Adipocyte (in vitro differentiated cells): ENCODE measurements around the gene NUP107.

Experiments used
- DNase-seq: peaks from one replicate; pipeline ENCODE4 v3.0.0-alpha.2; 2015; ENCODE audit warnings: low read depth
- H3K27me3 ChIP-seq: replicated peaks from 2 replicates; pipeline ENCODE4 v1.7.0; 2013; ENCODE audit warnings: mild to moderate bottlenecking, low read length, moderate library complexity; ENCODE audit not compliant: control insufficient read depth, insufficient read depth
- H3K36me3 ChIP-seq: 2 replicates; pipeline ENCODE4 v1.7.0; 2013; ENCODE audit warnings: low read length, mild to moderate bottlenecking, moderate library complexity; ENCODE audit not compliant: control insufficient read depth, insufficient read depth, severe bottlenecking
- H3K4me1 ChIP-seq: 2 replicates; pipeline ENCODE4 v1.7.0; 2013; ENCODE audit warnings: mild to moderate bottlenecking, low read length, moderate library complexity; ENCODE audit not compliant: control insufficient read depth, insufficient read depth
- H3K4me3 ChIP-seq: 2 replicates; pipeline ENCODE4 v1.7.0; 2013; ENCODE audit warnings: mild to moderate bottlenecking, low read length, moderate library complexity
- H3K9ac ChIP-seq: 2 replicates; pipeline ENCODE4 v1.7.0; 2013; ENCODE audit warnings: mild to moderate bottlenecking, low read length, moderate library complexity
- H3K9me3 ChIP-seq: 2 replicates; pipeline ENCODE4 v1.7.0; 2013; ENCODE audit warnings: mild to moderate bottlenecking, low read length, moderate library complexity; ENCODE audit not compliant: control insufficient read depth

NUP107 gene

DNA sequence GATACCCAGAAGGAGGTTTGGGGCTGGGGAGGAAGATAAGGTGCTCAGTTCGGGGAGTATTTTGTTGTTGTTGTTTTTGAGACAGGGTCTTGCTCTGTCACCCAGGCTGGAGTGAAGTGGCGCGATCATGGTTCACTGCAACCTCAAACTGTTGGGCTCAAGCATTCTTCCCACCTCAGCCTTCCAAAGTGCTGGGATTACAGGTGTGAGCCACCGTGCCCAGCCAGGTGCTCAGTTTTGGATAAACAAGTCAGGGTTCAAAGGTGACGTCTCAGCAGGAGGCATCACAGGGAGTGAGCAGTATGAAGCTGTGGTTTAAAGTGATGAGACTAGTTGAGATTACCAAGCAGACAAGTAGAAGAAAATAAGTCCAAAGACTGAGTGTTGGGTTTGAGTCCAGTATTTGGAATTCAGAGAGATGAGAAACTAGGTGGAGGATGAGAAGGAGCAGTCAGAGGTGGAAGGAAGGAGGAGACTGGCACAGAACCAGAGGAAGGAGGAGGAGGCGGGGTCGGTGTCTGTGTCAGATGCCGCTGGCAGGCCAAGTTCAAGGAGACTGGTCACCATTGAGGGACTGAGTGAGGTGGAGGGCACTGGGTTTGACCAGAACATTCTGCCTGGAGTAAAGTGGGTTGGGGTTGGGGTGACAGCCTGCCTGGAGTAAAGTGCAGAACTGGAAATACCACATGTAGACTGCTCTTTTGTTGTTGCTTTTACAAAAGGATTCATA is 75.3 kb downstream of the NUP107 start:
- no peak overlapping the region for H3K4me3 ChIP-seq
- H3K9ac ChIP-seq, result no peak overlapping the region
- H3K36me3 ChIP-seq, result peaks cover 37% of the 10 kb centered on the region
- peaks cover 5% of the 10 kb centered on the region for H3K4me1 ChIP-seq
- DNase-seq, result no peak
- no peaks in the 10 kb centered on the region for H3K9me3 ChIP-seq
- H3K27me3 ChIP-seq, result no peaks in the 10 kb centered on the region

DNA sequence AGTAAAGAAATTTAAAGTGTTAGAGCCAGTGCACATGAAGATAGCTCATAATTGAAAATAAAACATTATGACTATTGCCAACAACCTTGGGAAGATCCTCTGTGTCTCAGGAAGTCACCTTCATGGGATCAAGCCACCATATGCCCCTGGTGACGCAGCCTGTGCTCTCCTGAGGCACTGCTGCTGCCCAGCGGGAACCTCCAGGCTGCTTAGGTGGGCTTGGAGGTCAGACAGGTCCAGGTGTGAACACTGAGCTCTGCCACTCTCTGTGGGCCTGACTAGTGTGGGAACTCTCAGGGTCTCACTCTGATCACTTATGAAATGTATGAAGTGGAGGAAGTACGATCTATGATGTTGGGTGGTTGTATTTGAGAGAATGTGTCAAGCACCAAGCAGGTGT is 75.9 kb downstream of the NUP107 start:
- Histone ChIP-seq H3K4me3 (no peak overlapping the region), H3K9me3 (no peaks in the 10 kb centered on the region), H3K27me3 (no peaks in the 10 kb centered on the region), H3K4me1 (peaks cover 5% of the 10 kb centered on the region), H3K36me3 (peaks cover 37% of the 10 kb centered on the region), H3K9ac (no peak overlapping the region)
- no peak for DNase-seq

DNA sequence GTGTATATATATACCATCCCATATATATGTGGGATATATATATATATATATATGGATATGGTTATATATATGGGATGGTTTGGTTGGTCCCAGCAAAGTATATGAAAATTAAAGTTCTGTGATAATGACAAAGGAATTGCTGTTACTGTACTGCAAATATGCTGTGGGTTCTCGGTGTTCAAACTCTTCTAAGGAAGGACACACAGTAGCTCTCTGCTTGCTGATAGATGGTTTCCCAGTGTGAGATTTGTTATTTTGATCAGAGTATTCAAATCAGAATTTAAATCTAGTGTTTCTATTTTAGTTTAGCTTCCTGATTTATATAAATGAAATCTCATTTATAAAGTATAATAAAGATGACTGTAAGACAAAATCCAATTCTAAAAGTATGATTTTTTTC is 78.9 kb downstream of the NUP107 start:
- Histone ChIP-seq H3K36me3 (peaks cover 22% of the 10 kb centered on the region), H3K27me3 (no peaks in the 10 kb centered on the region), H3K4me1 (no peaks in the 10 kb centered on the region), H3K9me3 (no peaks in the 10 kb centered on the region), H3K9ac (no peak overlapping the region), H3K4me3 (no peak overlapping the region)
- DNase-seq, result no peak

DNA sequence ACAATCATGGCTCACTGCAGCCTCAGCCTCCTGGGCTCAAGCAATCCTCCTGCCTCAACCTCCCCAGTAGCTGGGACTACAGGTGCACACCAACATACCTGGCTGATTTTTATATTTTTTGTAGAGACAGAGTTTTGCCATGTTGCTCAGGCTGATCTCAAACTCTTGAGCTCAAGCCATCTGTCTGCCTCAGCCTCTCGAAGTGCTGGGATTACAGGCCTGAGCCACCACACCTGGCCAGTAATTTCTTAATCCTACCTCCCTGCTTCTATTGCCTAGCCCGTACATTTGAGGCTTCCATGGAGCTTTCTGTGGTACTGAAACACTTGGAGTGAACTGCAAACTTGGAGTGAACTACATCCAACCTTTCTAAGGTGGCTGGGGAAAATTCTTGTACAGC is 79.9 kb downstream of the NUP107 start:
- Histone ChIP-seq H3K9ac (no peak overlapping the region), H3K27me3 (no peaks in the 10 kb centered on the region), H3K9me3 (no peaks in the 10 kb centered on the region), H3K4me1 (no peaks in the 10 kb centered on the region), H3K36me3 (peaks cover 22% of the 10 kb centered on the region), H3K4me3 (no peak overlapping the region)
- DNase-seq, result no peak

DNA sequence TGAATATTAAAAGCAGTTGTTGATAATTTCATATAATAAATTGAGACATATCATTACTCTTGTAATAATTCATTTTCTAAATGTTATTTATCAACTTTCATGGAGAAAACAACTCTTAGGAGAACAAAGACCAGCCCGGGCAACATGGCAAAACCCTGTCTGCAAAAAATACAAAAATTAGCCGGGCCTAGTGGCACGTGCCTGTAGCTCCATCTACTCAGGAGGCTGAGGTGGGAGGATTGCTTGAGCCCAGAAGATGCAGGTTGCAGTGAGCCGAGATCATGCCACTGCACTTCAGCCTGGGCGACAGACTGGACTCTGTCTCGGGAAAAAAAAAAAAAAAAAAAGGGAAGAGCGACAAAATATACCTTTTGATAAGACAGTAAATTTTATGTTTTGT is 80.4 kb downstream of the NUP107 start:
- no peaks in the 10 kb centered on the region for H3K27me3 ChIP-seq
- no peaks in the 10 kb centered on the region for H3K4me1 ChIP-seq
- no peaks in the 10 kb centered on the region for H3K9me3 ChIP-seq
- H3K4me3 ChIP-seq, result no peak overlapping the region
- DNase-seq, result no peak
- no peak overlapping the region for H3K9ac ChIP-seq
- peaks cover 22% of the 10 kb centered on the region for H3K36me3 ChIP-seq

DNA sequence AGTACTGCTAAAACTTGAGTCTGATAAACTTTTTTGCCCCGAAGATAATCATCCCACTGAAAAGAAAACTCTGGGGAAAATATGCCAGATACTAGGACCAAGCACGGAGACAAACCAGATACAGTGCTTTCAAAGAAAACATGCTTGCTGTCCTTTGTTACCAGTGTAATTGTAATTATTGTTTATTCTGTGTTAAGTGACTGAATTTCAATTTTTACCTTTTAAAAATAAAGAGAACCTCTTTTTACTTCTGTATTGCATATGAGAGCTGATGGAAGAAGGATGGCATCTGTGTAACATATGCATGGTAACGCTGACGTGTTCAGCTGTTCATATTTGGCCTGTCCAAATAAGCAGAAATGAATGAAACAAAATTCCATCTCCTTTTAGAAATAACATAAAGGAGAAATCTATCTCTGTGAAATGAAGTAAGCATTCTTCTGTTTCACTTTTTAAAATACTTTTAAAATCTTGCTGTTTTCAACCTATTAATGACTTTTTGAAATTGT is 81.7 kb downstream of the NUP107 start:
- H3K9ac ChIP-seq, result no peak overlapping the region
- peaks cover under 1% of the 10 kb centered on the region for H3K4me1 ChIP-seq
- H3K36me3 ChIP-seq, result peaks cover 16% of the 10 kb centered on the region
- peak; percentile 46 for DNase-seq
- no peaks in the 10 kb centered on the region for H3K27me3 ChIP-seq
- H3K9me3 ChIP-seq, result no peaks in the 10 kb centered on the region
- no peak overlapping the region for H3K4me3 ChIP-seq

DNA sequence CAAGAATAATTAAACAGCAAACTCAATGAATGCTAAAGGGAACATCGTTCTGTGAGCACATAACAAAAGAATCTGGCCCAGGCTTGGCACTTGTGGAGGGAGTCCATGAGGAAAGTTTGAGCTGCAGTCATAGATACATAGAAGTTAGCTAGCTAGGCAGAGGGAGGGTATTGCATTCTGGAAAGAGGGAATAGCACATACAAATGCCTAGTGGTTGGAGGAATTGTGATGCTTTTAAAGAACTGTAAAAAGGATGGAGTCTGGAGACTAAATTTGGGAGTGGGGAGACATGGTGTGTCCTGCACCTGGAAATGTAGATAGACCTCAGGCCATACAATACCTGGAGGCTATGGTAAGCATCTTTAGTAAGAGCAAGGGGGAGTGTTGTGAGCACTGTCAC is 83.2 kb downstream of the NUP107 start:
- Histone ChIP-seq H3K36me3 (peaks cover 6% of the 10 kb centered on the region), H3K4me3 (no peak overlapping the region), H3K9me3 (no peaks in the 10 kb centered on the region), H3K9ac (no peak overlapping the region), H3K4me1 (peaks cover 6% of the 10 kb centered on the region), H3K27me3 (no peaks in the 10 kb centered on the region)
- DNase-seq, result no peak

DNA sequence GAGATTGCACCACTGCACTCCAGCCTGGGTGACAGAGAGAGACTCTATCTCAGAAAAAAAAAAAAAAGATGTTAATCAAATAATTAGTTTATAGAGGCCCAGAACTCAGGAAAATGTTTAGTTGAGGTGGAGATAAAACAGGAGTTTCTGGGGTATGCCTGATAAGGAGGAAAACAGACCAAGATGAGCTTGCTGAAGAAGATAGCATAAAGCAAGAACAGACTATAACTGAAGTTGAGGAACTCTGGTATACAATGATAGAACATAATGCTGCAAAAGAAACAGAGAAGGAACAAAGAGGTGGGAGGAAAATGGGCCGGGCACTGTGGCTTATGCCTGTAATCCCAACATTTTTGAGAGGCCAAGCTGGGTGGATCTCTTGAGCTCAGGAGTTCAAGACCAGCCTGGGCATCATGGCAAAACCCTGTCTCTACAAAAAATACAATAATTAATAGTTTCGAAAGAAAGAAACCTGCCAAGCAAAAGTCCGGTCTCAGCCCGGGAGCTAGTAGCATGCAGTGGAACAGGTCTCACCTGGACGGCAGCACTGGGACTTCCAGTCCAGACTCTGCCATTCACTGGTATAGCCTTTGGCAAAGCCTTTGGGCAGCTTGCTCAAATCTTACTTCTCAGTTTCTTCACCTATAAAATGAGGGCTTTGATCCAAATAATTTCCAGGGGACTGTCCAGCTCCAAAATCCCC is 84.6 kb downstream of the NUP107 start:
- Histone ChIP-seq H3K36me3 (peaks cover 6% of the 10 kb centered on the region), H3K27me3 (no peaks in the 10 kb centered on the region), H3K9me3 (no peaks in the 10 kb centered on the region), H3K9ac (no peak overlapping the region), H3K4me1 (peaks cover 6% of the 10 kb centered on the region), H3K4me3 (no peak overlapping the region)
- no peak for DNase-seq

DNA sequence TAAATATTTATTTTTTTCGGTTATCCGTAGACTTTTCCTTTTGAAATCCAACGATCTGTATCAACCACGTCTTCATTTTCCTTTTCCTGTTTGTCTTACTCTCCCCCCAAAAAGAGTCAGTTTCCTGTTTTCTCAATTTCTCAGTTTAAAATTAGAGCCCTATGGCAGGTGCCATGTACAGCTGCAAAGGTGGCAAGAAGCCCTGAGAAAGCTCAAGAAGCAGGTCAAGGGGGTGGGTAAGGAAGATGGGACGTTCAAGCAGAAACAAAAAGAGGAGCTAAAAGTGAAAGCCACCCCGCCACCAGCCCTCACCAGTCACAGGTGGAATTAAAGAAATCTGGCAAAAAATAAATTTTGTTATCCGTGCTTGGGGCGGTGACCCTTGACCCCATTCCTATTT is 85.9 kb downstream of the NUP107 start:
- no peak for DNase-seq
- no peaks in the 10 kb centered on the region for H3K9me3 ChIP-seq
- H3K4me3 ChIP-seq, result no peak overlapping the region
- H3K36me3 ChIP-seq, result no peaks in the 10 kb centered on the region
- no peaks in the 10 kb centered on the region for H3K27me3 ChIP-seq
- H3K4me1 ChIP-seq, result peaks cover 6% of the 10 kb centered on the region
- H3K9ac ChIP-seq, result no peak overlapping the region

DNA sequence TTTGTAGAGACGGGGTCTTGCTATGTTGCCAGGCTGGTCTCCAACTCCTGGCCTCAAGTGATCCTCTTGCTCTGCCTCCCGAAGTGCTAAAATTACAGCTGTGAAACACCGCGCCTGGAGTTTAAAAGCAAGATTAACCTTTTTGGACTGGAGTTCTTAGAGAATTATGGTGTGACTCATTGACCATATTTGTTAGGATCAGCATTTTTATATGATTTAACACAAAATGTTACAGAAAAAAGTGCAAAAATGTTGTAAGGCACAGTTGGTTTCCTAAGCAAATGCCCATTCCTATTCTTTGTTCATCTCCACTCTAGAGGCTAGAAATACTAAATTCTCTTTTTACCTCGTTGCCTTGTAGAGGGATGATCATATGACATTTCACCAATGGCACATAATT is 86.8 kb downstream of the NUP107 start:
- Histone ChIP-seq H3K4me3 (no peak overlapping the region), H3K4me1 (peaks cover 6% of the 10 kb centered on the region)

DNA sequence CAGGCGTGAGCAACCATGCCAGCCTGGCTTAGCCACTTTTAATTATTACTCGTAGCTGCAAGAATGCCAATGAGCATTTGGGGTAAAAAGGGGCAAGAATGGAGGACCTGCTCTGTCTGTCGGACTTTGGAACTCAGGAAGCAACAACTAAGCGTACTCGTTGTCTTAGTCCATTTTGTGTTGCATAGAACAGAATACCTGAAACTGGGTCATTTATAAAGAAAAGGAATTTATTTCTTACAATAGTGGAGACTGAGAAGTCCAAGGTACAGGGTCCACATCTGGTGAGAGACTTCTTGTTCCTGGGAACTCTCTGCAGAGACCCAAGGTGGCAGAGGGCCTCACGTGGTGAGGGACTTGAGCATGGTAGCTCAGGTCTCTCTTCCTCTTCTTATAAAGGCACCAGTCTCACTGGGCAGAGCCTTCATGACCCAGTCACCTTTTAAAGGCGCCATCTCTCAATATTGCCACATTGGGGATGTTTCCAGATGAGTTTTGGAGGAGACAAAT is 88.4 kb downstream of the NUP107 start:
- Histone ChIP-seq H3K36me3 (no peaks in the 10 kb centered on the region), H3K9me3 (no peaks in the 10 kb centered on the region), H3K4me1 (peaks cover 12% of the 10 kb centered on the region), H3K27me3 (no peaks in the 10 kb centered on the region), H3K9ac (no peak overlapping the region), H3K4me3 (no peak overlapping the region)
- no peak for DNase-seq

More for the DNA sequence above, 86.8 kb downstream of the NUP107 start:
- H3K9ac ChIP-seq, result no peak overlapping the region
- no peaks in the 10 kb centered on the region for H3K9me3 ChIP-seq
- no peaks in the 10 kb centered on the region for H3K27me3 ChIP-seq
- H3K36me3 ChIP-seq, result no peaks in the 10 kb centered on the region
- DNase-seq, result no peak
